Cardiac muscle cell (in vitro differentiated cells and primary cell): ENCODE results near the gene ECM2. TPM values are rescaled to one million over a fixed set of nuclear protein-coding genes. Genes with fewer than 3 reads are reported as not detected.

Experiments used
- DNase-seq, 2 donors: peaks; one replicate each; pipeline versions ENCODE4 v3.0.0 to v3.0.0-alpha.2; 2010 to 2017; ENCODE audit warnings: low read depth in 1 of 2, low spot score in 1 of 2
- H3K27ac ChIP-seq: fragments of 200-600 bp; sonication (generic); 2 replicates; pipeline ENCODE4 v1.5.1; 2016
- H3K27me3 ChIP-seq: fragments of 200-600 bp; sonication (generic); 2 replicates; pipeline ENCODE4 v1.6.0; 2016; ENCODE audit warnings: control low read depth
- H3K36me3 ChIP-seq: fragments of 200-600 bp; sonication (generic); 2 replicates; pipeline ENCODE4 v1.5.1; 2016; ENCODE audit warnings: control low read depth
- H3K4me1 ChIP-seq: fragments of 200-600 bp; sonication (generic); 2 replicates; pipeline ENCODE4 v1.8.1; 2017; ENCODE audit warnings: low read depth, mild to moderate bottlenecking, mixed run types
- H3K4me3 ChIP-seq: fragments of 200-600 bp; sonication (generic); 2 replicates; pipeline ENCODE4 v1.5.1; 2016; ENCODE audit warnings: mild to moderate bottlenecking
- H3K9me3 ChIP-seq: fragments of 200-600 bp; sonication (generic); 2 replicates; pipeline ENCODE4 v1.5.1; 2017; ENCODE audit warnings: low read depth, mild to moderate bottlenecking, control low read depth
- CTCF ChIP-seq: IDR thresholded peaks from 2 replicates; pipeline ENCODE4 v1.5.1; 2012; ENCODE audit warnings: low read depth, mild to moderate bottlenecking, low read length
- polyA plus RNA-seq: library from polyadenylated mRNA; unstranded; fragments of >200 nt; fragmentation: Nextera tagmentation; extraction: Ambion mirVana; gene quantifications from 2 replicates; pipeline ENCODE4 v1.2.1, GENCODE V29; 2016
- total RNA-seq: library from RNA; depleted of rRNA; stranded (reverse); fragments of >200 nt; gene quantifications from 2 replicates; pipeline ENCODE4 v1.2.3, GENCODE V29; 2016

Gene ECM2
- total and polyA plus RNA-seq, 2 experiments from 2014 or later, result not detected

- H3K9me3 ChIP-seq, result no peaks in the 10 kb centered on the region
- peak in 1 of 2 donors; percentile 15 for DNase-seq
- TF ChIP-seq CTCF, result no peak
- no peak overlapping the region for H3K27ac ChIP-seq
- no peak overlapping the region for H3K4me3 ChIP-seq
- H3K4me1 ChIP-seq, result no peaks in the 10 kb centered on the region
- no peaks in the 10 kb centered on the region for H3K36me3 ChIP-seq
- H3K27me3 ChIP-seq, result no peaks in the 10 kb centered on the region
Measured at GRCh38 chr9:92563116-92564100, 27.6 kb upstream of the ECM2 start.

- no peaks in the 10 kb centered on the region for H3K9me3 ChIP-seq
- no peaks in the 10 kb centered on the region for H3K4me1 ChIP-seq
- no peak overlapping the region for H3K4me3 ChIP-seq
- TF ChIP-seq CTCF, result no peak
- H3K27ac ChIP-seq, result no peak overlapping the region
- no peaks in the 10 kb centered on the region for H3K27me3 ChIP-seq
- no peaks in the 10 kb centered on the region for H3K36me3 ChIP-seq
- DNase-seq, result peak in 1 of 2 donors; percentile 18
Measured at GRCh38 chr9:92562461-92562967, 26.7 kb upstream of the ECM2 start.

GRCh38 chr9:92561374-92562330, 25.9 kb upstream of the ECM2 start:
- Histone ChIP-seq H3K9me3 (no peaks in the 10 kb centered on the region), H3K4me1 (no peaks in the 10 kb centered on the region), H3K27me3 (no peaks in the 10 kb centered on the region), H3K36me3 (no peaks in the 10 kb centered on the region), H3K4me3 (no peak overlapping the region), H3K27ac (no peak overlapping the region)
- DNase-seq, result peak in 1 of 2 donors; percentile 24
- no peak for TF ChIP-seq CTCF

GRCh38 chr9:92558612-92559374, 23.0 kb upstream of the ECM2 start:
- H3K27ac ChIP-seq, result no peak overlapping the region
- no peaks in the 10 kb centered on the region for H3K4me1 ChIP-seq
- no peak overlapping the region for H3K4me3 ChIP-seq
- no peak for TF ChIP-seq CTCF
- H3K9me3 ChIP-seq, result no peaks in the 10 kb centered on the region
- DNase-seq, result no peak
- H3K36me3 ChIP-seq, result no peaks in the 10 kb centered on the region
- H3K27me3 ChIP-seq, result no peaks in the 10 kb centered on the region

GRCh38 chr9:92550765-92551164, 15.0 kb upstream of the ECM2 start:
- H3K4me3 ChIP-seq, result no peak overlapping the region
- DNase-seq, result no peak
- TF ChIP-seq CTCF, result no peak

More at GRCh38 chr9:92550765-92551164, 15.0 kb upstream of the ECM2 start:
- H3K4me1 ChIP-seq, result no peaks in the 10 kb centered on the region
- no peak overlapping the region for H3K27ac ChIP-seq
- no peaks in the 10 kb centered on the region for H3K9me3 ChIP-seq
- no peaks in the 10 kb centered on the region for H3K36me3 ChIP-seq
- H3K27me3 ChIP-seq, result no peaks in the 10 kb centered on the region
